Measurements from ENCODE around the gene MAP6.
A peak's percentile ranks its signal among the peaks of the same experiment; 100 is the strongest.

- TF ChIP-seq CTCF (optimal IDR thresholded peaks at IDR 0.05 in 1 of 3, IDR thresholded peaks at IDR 0.05 in 1 of 3, conservative IDR thresholded peaks at IDR 0.05 in 1 of 3; ENCODE audit: extremely low read depth in 1 of 3, insufficient read depth in 2 of 3, low read length in 3 of 3) = peak; percentile 67 to 90 (median 76)
- no peak for TF ChIP-seq EZH2 (IDR thresholded peaks at IDR 0.05; ENCODE audit: low read length)
Measured at GRCh38 chr11:75597636-75598035, 71.2 kb downstream of the MAP6 start.

Measured in keratinocyte (primary cell).